HG02763 (cell line): Measurements from ENCODE around the gene TSEN54.

ENCODE experiments used
- ATAC-seq: cut with Tn5 transposase; IDR thresholded peaks from one replicate; pipeline ENCODE4 v1.9.1; 2021; ENCODE audit warnings: mild to moderate bottlenecking, moderate library complexity; ENCODE audit not compliant: unreplicated experiment

Gene TSEN54

DNA sequence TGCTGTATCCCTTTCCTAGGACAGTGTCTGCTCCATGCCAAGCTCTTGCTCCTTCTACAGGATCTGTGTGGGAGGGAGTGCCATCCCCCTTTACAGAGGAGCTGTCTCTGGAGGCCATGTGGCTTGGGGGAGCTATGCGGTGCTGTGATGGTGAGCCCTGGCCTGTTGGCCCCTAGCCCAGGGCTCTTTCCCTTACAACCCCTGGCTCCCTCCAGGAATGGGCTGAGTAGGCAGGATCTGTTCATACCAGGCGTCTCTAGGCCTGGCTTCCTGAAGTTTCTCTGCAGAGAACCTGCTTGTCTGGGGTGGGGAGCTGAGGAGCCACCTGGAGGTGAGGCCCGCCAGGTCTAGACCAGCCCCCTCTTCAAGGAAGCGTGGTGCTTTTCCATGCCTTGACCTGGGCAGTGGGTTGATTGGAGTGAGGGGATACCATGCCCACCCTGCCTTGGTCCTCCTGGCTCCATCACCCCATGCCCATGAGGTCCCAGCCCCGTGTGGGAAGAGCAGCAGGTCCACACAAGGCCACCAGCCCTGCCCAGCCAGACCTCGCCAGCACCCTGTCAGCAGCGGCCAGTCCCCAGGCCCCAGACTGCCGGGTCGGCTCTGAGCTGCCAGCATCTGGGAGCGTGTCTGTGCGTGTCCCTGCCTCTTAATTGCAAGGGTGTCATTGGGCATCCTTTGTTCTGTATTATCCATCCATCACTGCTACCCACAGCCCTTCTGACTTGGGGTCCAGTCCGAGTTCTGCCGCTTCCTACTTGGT, 23.8 kb downstream of the TSEN54 start:
- no peak for ATAC-seq

DNA sequence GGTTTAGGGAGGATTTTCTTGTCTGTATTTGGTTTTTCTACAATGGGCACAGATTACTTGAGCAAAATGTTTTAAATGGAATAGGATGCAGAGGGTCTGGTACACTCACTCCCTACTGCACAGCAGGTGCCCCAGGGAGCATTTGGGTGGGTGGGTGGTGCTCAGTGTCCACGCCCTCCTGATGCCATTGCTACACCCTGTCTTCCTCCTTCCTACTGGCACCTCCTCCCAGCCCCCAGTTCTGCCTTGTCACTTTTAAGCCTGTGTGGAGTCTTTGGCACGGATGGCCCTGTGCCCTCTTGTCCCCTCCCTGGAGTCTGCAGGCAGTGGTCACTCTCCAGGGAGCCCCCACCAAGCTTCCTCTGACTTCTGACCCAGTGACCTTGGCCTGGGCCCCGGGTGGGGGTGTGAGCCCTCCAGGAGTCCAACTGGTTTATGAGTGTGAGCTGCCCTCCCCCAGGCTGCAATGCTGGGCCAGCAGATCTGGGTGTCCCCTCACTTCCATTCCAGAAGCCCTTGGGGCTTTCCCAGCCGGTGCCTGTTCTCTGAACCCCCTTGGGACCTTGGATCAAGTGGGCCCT, 24.7 kb downstream of the TSEN54 start:
- ATAC-seq, result no peak

DNA sequence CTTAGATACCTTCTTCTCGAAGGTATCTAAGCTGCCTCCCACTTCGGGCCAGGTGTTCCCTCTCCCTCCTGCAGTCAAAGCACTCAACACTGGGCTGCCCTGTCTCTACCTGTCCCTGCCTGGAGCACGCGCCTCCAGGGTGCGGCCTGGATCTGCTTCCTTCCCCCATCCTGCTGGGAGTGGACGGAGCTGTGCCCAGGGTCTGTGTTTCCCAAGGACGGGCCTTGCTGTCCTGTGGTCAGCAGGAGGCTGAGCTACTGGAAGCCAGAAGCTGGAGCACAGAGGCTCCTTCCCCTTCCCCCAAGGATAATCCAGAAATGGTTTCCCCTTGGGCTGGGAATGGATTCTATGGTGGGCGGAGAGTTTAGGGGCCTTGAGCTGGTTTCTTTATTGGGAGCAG, 25.9 kb downstream of the TSEN54 start:
- ATAC-seq, result no peak

DNA sequence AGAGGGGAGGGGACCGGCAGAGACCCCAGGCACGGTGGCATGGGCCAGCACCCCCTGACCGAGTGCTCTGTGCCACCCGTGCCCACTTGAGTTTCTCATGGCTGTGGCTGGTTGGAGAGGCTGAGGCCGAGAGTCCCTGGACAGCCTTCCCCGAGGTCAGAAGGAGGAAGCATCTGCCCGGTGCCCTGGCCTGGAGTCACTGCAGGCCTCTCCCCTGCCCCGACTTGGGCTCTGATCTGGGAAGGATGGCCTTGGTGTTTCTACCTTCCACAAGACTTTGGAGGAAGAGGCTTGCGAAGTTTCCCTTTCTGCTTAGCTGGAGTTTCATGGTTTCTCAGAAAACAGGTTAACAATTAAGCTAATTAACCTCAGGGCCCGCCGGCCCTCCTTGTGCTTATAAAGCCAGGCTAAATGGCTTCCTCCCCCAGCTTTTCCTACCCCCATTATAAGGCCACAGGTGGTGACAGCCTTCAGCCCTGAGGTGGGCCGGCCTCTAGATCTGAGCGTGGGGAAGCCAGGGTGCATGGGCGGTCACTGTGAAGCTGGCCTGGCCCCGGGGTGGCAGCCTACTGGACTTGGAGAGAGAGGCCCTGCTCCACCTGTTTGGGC, 26.5 kb downstream of the TSEN54 start:
- ATAC-seq, result no peak

DNA sequence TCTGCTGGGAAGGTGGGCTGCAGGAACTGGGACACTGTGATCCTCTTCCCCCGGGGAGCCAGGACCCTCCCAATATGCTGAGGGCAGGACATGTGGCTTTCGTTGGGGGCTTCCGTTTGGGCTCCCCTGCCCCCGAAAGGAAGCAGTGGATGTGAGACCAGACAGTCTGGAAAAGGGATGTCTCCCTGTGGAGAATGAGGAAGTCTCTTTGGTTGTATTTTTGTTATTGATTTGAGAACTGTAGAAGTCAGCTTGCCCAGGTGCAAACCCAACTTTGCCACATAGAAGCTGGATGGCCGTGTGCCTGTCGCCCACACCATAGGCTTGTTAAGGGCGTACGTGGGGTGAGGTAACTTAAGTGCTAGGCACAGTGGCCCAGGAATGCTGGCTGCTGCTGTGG, 27.9 kb downstream of the TSEN54 start:
- no peak for ATAC-seq

DNA sequence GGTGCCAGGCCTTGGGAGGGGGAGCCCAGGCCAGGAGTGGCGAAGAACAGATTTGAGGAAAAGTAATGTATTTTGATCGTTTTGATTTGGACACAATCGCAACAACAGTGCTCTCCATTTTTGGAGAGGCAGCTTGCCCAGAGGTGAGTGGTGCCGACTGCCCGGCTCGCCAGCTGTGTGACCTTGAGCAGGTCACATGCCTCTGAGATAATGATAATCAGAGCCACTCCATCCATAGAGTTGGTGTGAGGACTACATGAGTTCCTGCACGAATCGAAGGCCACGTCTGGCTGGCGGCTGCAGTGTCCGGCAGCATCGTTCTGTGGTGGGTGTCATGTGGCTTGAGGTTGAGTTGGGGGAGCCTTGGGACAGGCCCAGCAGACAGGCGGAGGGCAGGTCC, 29.9 kb downstream of the TSEN54 start:
- no peak for ATAC-seq

DNA sequence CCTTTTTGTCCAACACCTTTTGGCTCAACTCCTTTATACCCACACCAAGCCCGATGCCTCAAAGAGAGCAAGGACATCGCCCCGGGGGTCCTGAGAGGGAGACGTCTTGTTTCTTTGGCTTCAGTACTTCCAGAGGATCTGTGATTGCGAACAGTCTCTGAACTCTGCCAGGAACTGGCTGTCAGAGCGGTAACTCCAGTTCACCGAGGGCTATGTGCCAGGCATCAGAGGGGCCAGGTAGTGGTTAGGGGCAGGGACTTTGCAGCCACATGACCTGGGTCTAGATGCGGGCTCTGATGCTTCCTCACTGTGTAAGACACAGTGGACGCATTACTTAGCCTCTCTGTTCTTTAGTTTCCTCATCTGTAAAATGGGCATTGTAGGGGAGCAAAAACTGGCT, 30.8 kb downstream of the TSEN54 start:
- no peak for ATAC-seq

DNA sequence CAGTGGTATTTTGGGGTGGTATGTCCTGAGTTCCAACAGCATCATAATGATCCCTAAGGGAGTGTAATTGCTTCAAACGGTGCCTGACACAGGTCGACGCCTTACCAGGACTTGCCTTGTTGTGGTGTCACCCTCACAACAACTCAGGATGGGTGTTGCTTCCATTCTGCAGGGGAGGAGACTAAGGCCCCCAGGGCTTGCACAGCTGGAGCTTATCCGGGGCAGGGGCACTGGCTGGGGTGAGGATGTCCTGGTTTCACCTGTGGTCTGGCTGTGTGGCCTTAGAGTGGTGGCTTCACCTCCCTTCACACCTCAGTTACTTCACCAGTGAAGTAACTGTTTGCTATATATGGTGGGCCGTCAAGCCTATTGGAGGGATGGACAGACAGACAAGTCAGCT, 32.5 kb downstream of the TSEN54 start:
- no peak for ATAC-seq

DNA sequence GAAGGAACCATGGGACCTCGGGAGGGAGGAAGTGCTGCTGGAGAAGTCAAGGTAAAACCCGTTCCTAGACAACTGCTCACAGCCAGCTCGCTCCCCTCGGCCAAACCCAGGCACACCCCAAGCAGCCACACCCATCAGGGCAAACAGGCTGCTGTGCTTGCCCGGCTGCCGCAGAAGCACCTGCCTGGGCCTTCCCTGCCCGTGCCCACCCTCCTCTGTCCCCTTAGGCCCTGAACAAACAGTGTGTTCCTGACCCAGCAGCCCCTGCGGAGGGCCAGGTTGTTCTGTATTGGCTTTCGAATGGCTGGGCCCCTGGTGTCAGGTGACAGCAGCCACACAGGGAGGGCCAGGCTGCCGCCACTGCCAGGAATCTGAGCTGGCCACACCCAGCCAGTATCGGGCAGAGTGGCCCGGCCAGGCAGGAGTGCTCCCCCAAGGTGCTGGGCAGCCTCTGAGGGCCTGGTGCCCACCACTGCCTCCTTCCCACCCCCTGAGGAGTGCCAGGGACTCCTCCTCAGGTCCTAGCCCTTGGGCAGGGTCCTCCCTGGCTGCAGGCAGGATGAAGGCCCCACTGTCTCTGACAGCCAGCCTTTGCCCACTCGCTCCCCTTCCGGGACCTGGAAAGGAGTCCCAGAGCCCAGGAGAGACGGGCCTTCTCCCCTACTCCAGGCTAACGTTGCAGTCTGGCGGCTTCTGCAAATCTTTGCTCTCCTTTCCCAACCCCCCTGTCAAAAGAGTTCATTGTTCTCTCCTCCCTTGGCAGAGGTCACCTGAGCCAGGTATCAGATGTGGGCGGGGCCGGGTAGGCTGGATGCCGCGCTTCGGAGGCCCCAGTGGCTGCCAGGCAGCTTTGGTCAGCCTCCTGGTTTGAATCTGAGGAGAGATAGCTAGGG, 33.2 kb downstream of the TSEN54 start:
- ATAC-seq, result no peak

DNA sequence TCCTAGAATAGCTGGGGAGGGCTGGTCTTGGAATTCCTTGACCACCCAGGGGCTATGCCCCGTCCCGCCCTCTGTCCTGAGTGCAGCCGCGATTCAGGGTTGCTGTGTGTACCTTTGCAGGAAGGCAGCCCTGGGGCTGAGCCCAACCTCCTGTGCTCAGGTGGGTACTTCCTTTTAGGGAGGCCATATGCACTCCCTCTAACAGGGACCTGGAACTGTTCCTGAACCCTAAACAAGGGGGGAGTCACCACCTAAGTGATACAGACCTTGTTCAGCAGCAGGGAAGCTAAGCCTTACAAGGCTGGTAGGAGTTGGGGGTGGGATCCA, 33.8 kb downstream of the TSEN54 start:
- ATAC-seq, result no peak

DNA sequence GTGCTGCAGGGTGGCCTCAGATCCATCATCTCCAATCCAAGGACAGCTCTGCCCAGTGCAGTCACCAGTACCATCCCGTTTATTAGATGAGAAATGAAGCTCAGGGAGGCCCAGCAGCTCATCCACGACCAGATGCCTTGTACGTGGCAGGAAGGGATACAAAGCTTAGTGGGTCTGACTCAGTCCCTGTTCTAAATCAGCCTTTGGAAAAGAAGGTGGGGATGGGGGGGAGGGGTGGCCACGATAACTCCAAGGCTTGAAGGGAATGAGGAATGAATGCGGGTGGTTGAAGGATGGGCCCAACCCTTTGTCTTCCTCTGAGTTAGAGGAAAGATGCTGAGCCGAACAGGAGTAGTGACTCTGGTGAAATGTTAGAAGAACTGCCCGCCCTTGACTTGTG, 34.9 kb downstream of the TSEN54 start:
- no peak for ATAC-seq

DNA sequence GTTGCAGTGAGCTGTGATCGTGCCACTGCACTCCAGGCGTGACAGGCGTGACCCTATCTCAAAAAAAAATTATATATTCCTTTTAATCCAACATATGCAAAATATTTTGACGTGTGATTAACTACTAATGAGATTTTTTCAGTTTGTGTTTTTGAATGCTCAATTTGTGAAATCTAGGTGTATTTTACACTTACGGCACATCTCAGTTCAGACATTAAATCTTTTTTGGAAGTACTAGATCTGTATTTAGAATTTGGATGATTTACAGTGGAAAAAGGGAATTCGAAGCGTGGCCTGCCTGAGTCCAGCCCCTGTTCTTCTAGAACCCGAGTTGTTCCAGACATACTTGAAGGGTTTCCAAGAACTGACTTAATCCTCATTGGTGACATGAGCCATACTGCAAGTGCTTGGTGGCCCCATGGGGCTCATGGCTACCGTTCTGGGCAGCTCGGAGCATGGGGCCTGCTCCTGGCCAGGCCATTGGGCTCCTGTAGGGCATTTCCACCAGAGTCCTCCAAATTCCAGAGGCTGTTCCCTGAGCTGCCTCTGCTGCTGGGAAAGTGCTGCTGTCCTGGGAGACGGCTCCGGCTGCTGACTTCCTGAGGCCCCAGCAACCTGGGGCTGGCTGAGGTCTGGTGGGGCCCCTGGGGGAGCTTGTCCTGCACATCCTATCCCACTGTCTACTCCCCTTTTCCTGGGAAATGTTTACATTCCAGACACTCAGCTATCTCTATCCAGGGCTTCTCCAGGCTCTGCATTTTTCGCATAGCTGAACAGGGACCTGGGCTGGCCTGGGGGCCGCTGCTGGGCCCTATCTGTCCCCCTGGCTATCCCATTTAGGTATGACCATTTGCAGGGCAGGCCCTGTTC, 36.3 kb downstream of the TSEN54 start:
- no peak for ATAC-seq

DNA sequence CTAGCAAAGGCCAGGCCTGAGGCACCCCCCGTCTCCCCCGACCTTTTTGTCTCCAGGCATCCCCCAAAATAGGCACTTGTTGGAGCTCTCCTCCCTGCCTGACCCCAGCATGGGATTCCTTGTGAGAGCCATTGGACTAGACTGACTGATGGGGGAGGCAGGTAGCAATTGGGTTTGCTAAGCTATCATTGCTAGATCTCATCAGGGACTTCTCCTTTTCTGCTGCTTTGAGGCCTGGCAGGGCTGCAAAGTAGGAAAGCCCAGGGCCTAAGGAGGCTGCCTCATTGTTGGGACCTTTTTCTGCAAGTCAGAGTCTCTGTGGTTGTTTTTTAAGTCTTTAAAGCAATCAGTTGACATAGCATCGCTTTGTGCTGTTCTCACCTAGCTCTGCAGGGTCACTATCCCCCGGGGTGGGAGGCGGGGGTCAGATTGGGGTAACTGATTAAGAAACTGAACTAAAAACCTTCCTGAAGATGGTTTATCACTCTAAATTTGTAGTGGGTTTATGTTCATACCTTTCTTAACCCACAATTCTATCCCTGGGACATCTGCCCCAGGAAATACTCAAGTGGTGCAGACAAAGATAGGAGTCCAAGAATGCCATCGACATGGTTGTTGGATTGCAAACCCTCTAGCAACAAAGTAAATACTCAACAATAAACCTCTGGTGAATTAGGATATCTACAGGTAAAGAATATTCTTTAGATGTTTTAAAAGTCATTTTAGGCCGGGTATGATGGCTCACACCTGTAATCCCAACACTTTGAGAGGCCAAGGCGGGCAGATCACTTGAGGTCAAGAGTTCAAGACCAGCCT, 37.2 kb downstream of the TSEN54 start:
- ATAC-seq, result no peak

DNA sequence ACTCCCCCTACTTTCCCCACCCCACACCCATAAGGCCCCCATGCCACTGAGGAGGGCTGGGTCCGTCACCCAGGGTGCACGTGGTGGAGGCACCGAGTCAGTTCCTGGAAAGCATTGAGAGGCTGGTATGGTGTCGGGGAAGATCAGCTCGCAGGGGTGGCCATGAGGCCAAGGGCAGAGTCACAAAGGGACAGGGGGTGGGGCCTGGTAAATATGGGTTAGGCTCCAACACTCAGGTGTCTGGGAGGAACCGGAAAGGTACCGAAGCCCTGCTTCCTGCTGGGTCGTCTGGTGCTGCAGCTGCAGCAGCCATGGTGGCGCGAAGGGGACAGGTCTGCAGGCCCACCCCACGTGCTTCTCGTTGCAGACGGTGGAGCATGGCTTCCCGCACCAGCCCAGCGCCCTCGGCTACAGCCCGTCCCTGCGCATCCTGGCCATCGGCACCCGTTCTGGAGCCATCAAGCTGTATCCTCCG, 39.4 kb downstream of the TSEN54 start:
- no peak for ATAC-seq

DNA sequence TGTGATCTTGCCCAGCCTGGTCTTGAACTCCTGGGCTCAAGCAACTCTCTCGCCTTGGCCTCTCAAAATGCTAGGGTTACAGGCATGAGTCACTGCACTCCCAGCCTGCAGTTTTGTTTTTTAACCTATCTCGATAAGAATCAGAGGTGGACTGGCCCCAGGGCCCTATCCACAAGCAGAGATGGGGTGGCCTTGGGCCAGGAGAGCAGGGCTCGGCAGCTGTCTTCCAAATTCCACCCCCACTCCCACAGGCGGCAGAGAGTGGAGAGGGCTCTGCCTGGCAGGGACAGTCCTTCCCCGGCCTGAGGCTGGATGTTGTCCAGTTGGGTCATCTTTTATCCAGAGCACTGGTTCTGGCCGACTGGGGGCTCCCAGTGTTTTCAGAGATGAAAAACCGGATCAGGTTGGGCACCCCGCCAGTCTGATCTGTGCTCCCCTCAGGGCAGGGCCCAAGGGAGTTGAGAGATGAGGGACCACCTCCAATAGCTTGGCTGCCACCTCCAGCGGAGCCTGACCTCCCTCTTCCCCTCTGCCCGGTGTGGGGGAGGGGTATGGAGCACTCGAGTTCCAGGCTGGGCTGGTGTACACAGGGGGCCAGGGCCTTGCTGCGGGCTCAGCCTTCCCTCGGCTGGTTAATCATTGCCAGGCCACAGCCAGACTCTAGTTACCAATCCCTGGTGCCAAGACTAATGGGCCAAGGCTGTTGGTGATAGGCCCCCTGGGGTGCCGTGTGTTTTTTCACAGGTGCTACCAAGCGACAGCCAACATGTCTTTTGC, 40.9 kb downstream of the TSEN54 start:
- ATAC-seq, result no peak

DNA sequence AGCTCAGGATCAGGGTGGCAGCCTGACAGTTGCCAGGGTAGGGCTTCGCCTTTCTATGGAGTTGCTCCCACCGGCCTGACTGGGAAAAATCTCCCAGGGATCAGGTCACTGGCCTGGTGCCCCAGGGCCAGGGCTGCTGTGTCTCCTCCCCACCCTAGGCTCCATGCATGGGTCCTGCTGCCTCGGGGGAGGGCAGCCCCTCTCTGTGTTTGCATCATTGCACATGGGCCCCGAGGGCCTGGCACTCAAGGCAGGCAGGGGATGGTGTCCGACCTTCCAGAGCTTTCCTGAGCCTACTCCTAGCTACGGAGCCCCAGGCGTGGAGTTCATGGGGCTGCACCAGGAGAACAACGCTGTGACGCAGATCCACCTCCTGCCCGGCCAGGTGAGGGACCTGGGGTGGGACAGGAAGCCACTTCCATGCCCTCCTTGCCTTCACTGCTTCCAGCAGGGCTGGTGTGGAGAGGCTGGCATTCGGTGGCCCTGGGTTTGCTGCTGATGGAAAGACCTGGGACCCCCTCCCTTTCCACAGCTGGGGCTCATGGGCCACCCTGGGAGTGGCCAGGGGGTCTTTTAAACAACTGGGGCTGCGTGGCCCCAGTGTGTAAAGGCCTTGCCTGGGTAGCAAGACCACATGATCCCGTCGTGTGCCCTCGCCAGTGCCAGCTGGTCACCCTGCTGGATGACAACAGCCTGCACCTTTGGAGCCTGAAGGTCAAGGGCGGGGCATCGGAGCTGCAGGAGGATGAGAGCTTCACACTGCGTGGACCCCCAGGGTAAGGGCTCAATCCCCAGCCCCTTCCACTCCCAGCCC, 41.7 kb downstream of the TSEN54 start:
- ATAC-seq, result no peak

DNA sequence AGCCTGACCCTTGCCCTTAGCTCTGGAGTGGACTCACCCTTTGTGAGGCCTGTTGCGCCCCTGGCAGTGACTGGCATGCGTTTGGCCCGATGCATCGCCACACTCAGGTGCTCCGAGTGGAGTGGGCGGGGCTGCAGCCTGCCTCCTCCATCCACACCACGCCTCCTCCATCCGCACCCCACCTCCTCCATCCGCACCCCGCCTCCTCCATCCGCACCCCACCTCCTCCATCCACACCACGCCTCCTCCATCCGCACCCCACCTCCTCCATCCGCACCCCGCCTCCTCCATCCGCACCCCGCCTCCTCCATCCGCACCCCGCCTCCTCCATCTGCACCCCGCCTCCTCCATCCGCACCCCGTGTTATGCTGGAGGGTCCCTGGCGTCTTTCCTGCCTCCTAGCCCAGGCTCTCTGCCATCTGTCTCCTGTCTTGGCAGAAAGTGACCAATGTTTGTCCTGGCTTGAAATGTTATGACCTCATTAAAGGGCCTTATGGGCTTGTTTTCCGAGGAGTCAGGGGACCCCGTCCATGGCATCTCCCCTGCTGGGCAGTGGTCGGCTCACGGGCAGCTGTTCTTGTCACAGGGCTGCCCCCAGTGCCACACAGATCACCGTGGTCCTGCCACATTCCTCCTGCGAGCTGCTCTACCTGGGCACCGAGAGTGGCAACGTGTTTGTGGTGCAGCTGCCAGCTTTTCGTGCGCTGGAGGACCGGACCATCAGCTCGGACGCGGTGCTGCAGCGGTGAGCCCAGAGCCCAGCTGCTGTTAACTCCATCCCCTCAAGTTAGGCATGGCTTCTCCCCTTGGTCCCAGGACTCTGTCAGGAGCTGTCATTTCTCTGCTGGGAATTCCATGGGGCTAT, 42.6 kb downstream of the TSEN54 start:
- no peak for ATAC-seq
